HepG2 (cell line): ENCODE measurements around the gene NCKAP5L. TPM values are rescaled to one million over a fixed set of nuclear protein-coding genes. Genes with fewer than 3 reads are reported as not detected.

ENCODE experiments used
- EHMT2 ChIP-seq: fragments of 200-600 bp; sonication (generic); IDR thresholded peaks from 2 replicates; pipeline ENCODE4 v1.7.0; 2017; ENCODE audit warnings: antibody characterized with exemption, low read depth, low read length, borderline replicate concordance
- ETV6 ChIP-seq: sonication (generic); formaldehyde crosslinking; conservative IDR thresholded peaks from 2 replicates; pipeline ENCODE4 v1.4.0; 2020; ENCODE audit warnings: missing genetic modification reagents
- JARID2 ChIP-seq: sonication (generic); formaldehyde crosslinking; IDR thresholded peaks from 2 replicates; pipeline ENCODE4 v1.8.1; 2023; ENCODE audit warnings: missing genetic modification reagents, inconsistent platforms; ENCODE audit not compliant: insufficient replicate concordance
- KMT2A ChIP-seq: sonication (generic); formaldehyde crosslinking; IDR thresholded peaks from 2 replicates; pipeline ENCODE4 v1.4.0; 2020; ENCODE audit warnings: missing genetic modification reagents
- NKX3-1 ChIP-seq: sonication (generic); formaldehyde crosslinking; IDR thresholded peaks from 2 replicates; pipeline ENCODE4 v1.5.0; 2020; ENCODE audit warnings: missing genetic modification reagents
- NR3C1 ChIP-seq: sonication (generic); formaldehyde crosslinking; IDR thresholded peaks from 2 replicates; pipeline ENCODE4 v1.4.0; 2020; ENCODE audit warnings: missing genetic modification reagents
- PCBP2 ChIP-seq: fragments of 200-400 bp; formaldehyde crosslinking; optimal IDR thresholded peaks from 2 replicates; pipeline ENCODE3; 2018; ENCODE audit warnings: low read length, low read depth; ENCODE audit not compliant: poor library complexity, severe bottlenecking
- RCOR2 ChIP-seq: IDR thresholded peaks from 2 replicates; pipeline ENCODE4 v1.6.1; 2016; ENCODE audit warnings: missing biosample characterization, missing genetic modification reagents
- RFX5 ChIP-seq: IDR thresholded peaks from 2 replicates; pipeline ENCODE4 v1.6.1; 2011; ENCODE audit warnings: low read depth, low read length, improper control_type of control experiment
- SOX5 ChIP-seq: IDR thresholded peaks from 2 replicates; pipeline ENCODE4 v1.6.1; 2016; ENCODE audit warnings: borderline replicate concordance
- TBX3 ChIP-seq: fragments of 450-650 bp; IDR thresholded peaks from 2 replicates; pipeline ENCODE4 v1.6.1; 2017; ENCODE audit warnings: antibody characterized with exemption, mild to moderate bottlenecking, inconsistent platforms, borderline replicate concordance
- THYN1 ChIP-seq: sonication (generic); formaldehyde crosslinking; IDR thresholded peaks from 2 replicates; pipeline ENCODE4 v1.8.1; 2023; ENCODE audit warnings: low read depth, mild to moderate bottlenecking, moderate library complexity, missing genetic modification reagents, borderline replicate concordance
- TSC22D2 ChIP-seq: sonication (generic); formaldehyde crosslinking; IDR thresholded peaks from 2 replicates; pipeline ENCODE4 v1.5.1; 2020; ENCODE audit warnings: missing genetic modification reagents, mild to moderate bottlenecking, borderline replicate concordance
- ZBTB20 ChIP-seq: sonication (generic); formaldehyde crosslinking; IDR thresholded peaks from 2 replicates; pipeline ENCODE4 v1.8.1; 2023; ENCODE audit warnings: missing genetic modification reagents, low read depth, mild to moderate bottlenecking, borderline replicate concordance
- ZC3H4 ChIP-seq: sonication (generic); formaldehyde crosslinking; IDR thresholded peaks from 2 replicates; pipeline ENCODE4 v1.4.0; 2020; ENCODE audit warnings: missing genetic modification reagents, borderline replicate concordance
- ZNF333 ChIP-seq: sonication (generic); formaldehyde crosslinking; IDR thresholded peaks from 2 replicates; pipeline ENCODE4 v1.4.0; 2020; ENCODE audit warnings: mild to moderate bottlenecking, missing genetic modification reagents, borderline replicate concordance
- ZNF501 ChIP-seq: sonication (generic); formaldehyde crosslinking; IDR thresholded peaks from 2 replicates; pipeline ENCODE4 v1.5.1; 2020; ENCODE audit warnings: mild to moderate bottlenecking, moderate library complexity, missing genetic modification reagents
- ZNF547 ChIP-seq: sonication (generic); formaldehyde crosslinking; IDR thresholded peaks from 2 replicates; pipeline ENCODE4 v1.5.1; 2020; ENCODE audit warnings: mild to moderate bottlenecking, missing genetic modification reagents
- ZNF572 ChIP-seq: sonication (generic); formaldehyde crosslinking; IDR thresholded peaks from 2 replicates; pipeline ENCODE4 v1.5.1; 2020; ENCODE audit warnings: mild to moderate bottlenecking, missing genetic modification reagents
- ZNF589 ChIP-seq: sonication (generic); formaldehyde crosslinking; conservative IDR thresholded peaks from 2 replicates; pipeline ENCODE4 v1.8.0; 2022; ENCODE audit warnings: mild to moderate bottlenecking, moderate library complexity, missing genetic modification reagents
- ZNF773 ChIP-seq: sonication (generic); formaldehyde crosslinking; IDR thresholded peaks from 2 replicates; pipeline ENCODE4 v1.4.0; 2020; ENCODE audit warnings: missing genetic modification reagents, borderline replicate concordance
- ZNF781 ChIP-seq: sonication (generic); formaldehyde crosslinking; IDR thresholded peaks from 2 replicates; pipeline ENCODE4 v1.5.1; 2020; ENCODE audit warnings: borderline replicate concordance, mild to moderate bottlenecking, missing genetic modification reagents; ENCODE audit errors: not compliant biosample characterization
- ZNF839 ChIP-seq: sonication (generic); formaldehyde crosslinking; IDR thresholded peaks from 2 replicates; pipeline ENCODE4 v1.4.0; 2020; ENCODE audit warnings: missing genetic modification reagents, mild to moderate bottlenecking, borderline replicate concordance
- polyA plus RNA-seq, 8 experiments: library from polyadenylated mRNA; depleted of rRNA in 3 of 8; stranded (reverse) in 7 of 8; unstranded in 1 of 8; fragments of >200 nt; fragmentation: Illumina TruSeq in 4 of 8; extraction: Trizol in 4 of 8; gene quantifications; 2 replicates each; pipeline versions ENCODE4 v1.2.1 to v1.2.3, GENCODE V29; 2011 to 2016; ENCODE audit warnings: low read depth in 4 of 8, missing spikeins in 1 of 8, mixed read lengths in 1 of 8; ENCODE audit not compliant: insufficient read depth in 1 of 8
- total RNA-seq, 5 experiments: library from RNA; depleted of rRNA; stranded (reverse); fragments of >200 nt; fragmentation: Illumina TruSeq; extraction: Trizol; gene quantifications; 2 replicates each; pipeline ENCODE4 v1.2.3, GENCODE V29; 2016; ENCODE audit warnings: low read depth in 1 of 5
- TF ChIP-seq, protein P1 (sequence below): IDR thresholded peaks from 2 replicates; pipeline ENCODE4 v1.4.0; 2020; ENCODE audit warnings: mild to moderate bottlenecking, missing genetic modification reagents
- TF ChIP-seq, protein P2 (sequence below): sonication (generic); formaldehyde crosslinking; IDR thresholded peaks from 2 replicates; pipeline ENCODE4 v1.4.0; 2020; ENCODE audit warnings: missing genetic modification reagents
- TF ChIP-seq, protein P3 (sequence below): IDR thresholded peaks from 2 replicates; pipeline ENCODE4 v1.6.1; 2012; ENCODE audit warnings: inconsistent platforms

Gene NCKAP5L
- total and polyA plus RNA-seq, 2 of the 13 experiments (the other 11 are each of a cell fraction or from before 2014, with no cell fraction given) = 4.1 to 9.0 TPM

DNA sequence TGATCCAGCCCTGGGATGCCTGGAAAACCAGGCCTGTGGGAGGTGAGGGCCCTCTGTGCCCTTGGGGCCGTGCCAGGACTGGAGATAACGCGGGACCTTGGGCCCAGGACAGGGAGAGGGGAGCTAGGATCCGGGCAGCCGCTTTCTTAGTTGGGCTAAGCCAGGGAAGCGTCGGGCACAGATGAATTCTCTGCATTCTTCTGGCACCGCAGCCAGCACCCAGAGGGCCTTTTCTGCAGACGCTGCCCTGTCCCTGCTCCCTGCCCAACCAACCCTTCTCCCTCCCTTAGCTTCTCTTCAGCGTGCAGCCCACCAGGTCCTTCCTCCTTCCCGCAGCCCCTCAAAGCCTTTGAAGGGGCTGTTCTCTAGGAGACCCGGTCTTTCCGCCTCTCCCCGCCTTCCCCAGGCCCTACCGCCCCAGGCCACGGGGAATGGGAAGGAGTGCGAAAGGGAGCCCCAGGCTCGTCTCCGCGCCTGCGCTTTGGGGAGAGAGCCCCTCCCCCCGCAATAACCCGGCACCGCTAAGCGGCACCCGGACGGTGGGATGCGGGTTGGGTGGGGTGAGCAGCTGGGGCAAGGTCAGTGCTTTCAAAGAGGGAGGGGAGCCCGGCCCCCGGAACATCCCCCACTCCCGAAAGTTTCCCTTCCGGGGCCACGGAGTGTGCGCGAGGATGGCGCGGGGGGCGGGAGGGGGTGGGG is 663 bp downstream of the NCKAP5L start (continued):
- no peak for TF ChIP-seq ZC3H4 (CRISPR knock-in tag)
- no peak for TF ChIP-seq PCBP2
- no peak for TF ChIP-seq RCOR2
- no peak for TF ChIP-seq TSC22D2 (CRISPR knock-in tag)
- TF ChIP-seq ZNF773 (CRISPR knock-in tag) = no peak
- TF ChIP-seq EHMT2 = no peak
- 0 out of 2 replicates have a peak, but pooled peaks have one; percentile 26 for TF ChIP-seq ZNF501 (CRISPR knock-in tag)
- no peak; the same call in 1 of the 2 replicates for TF ChIP-seq SOX5 (CRISPR knock-in tag)
- no peak for TF ChIP-seq JARID2 (CRISPR knock-in tag)
- TF ChIP-seq ETV6 = no peak
- TF ChIP-seq ZNF781 (CRISPR knock-in tag) = no peak
- TF ChIP-seq, protein P1, sequence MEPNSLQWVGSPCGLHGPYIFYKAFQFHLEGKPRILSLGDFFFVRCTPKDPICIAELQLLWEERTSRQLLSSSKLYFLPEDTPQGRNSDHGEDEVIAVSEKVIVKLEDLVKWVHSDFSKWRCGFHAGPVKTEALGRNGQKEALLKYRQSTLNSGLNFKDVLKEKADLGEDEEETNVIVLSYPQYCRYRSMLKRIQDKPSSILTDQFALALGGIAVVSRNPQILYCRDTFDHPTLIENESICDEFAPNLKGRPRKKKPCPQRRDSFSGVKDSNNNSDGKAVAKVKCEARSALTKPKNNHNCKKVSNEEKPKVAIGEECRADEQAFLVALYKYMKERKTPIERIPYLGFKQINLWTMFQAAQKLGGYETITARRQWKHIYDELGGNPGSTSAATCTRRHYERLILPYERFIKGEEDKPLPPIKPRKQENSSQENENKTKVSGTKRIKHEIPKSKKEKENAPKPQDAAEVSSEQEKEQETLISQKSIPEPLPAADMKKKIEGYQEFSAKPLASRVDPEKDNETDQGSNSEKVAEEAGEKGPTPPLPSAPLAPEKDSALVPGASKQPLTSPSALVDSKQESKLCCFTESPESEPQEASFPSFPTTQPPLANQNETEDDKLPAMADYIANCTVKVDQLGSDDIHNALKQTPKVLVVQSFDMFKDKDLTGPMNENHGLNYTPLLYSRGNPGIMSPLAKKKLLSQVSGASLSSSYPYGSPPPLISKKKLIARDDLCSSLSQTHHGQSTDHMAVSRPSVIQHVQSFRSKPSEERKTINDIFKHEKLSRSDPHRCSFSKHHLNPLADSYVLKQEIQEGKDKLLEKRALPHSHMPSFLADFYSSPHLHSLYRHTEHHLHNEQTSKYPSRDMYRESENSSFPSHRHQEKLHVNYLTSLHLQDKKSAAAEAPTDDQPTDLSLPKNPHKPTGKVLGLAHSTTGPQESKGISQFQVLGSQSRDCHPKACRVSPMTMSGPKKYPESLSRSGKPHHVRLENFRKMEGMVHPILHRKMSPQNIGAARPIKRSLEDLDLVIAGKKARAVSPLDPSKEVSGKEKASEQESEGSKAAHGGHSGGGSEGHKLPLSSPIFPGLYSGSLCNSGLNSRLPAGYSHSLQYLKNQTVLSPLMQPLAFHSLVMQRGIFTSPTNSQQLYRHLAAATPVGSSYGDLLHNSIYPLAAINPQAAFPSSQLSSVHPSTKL = no peak
- no peak for TF ChIP-seq TBX3
- 0 out of 2 replicates have a peak, but pooled peaks have one; percentile 75 for TF ChIP-seq ZNF572 (CRISPR knock-in tag)
- no peak for TF ChIP-seq ZNF547
- no peak for TF ChIP-seq THYN1 (CRISPR knock-in tag)
- TF ChIP-seq ZBTB20 = no peak
- no peak for TF ChIP-seq NKX3-1 (CRISPR knock-in tag)
- TF ChIP-seq, protein P2, sequence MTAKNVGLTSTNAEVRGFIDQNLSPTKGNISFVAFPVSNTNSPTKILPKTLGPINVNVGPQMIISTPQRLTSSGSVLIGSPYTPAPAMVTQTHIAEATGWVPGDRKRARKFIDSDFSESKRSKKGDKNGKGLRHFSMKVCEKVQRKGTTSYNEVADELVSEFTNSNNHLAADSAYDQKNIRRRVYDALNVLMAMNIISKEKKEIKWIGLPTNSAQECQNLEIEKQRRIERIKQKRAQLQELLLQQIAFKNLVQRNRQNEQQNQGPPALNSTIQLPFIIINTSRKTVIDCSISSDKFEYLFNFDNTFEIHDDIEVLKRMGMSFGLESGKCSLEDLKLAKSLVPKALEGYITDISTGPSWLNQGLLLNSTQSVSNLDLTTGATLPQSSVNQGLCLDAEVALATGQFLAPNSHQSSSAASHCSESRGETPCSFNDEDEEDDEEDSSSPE (CRISPR knock-in tag) = no peak
- TF ChIP-seq ZNF839 (CRISPR knock-in tag) = no peak
- no peak for TF ChIP-seq KMT2A (CRISPR knock-in tag)
- TF ChIP-seq ZNF333 (CRISPR knock-in tag) = 0 out of 2 replicates have a peak, but pooled peaks have one; percentile 26
- TF ChIP-seq RFX5 = no peak
- no peak for TF ChIP-seq NR3C1 (CRISPR knock-in tag)
- 0 out of 2 replicates have a peak, but pooled peaks have one; percentile 38 for TF ChIP-seq ZNF589 (CRISPR knock-in tag)
- TF ChIP-seq, protein P3, sequence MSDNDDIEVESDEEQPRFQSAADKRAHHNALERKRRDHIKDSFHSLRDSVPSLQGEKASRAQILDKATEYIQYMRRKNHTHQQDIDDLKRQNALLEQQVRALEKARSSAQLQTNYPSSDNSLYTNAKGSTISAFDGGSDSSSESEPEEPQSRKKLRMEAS = no peak; the same call in 1 of the 2 replicates
